Measurements from ENCODE around the gene MFAP3.

The MFAP3 gene

GRCh38 chr5:154086641-154087040 lies 47.9 kb downstream of the MFAP3 start:
- no peak overlapping the region for H3K4me3 ChIP-seq (ENCODE audit: insufficient read depth, low read depth, low read length, poor library complexity, severe bottlenecking)
- DNase-seq: no peak
- H3K9me3 ChIP-seq (ENCODE audit: control insufficient read depth, low read length): no peaks in the 10 kb centered on the region
- no peak overlapping the region for H3K27ac ChIP-seq (ENCODE audit: insufficient read depth, low read length, poor library complexity, severe bottlenecking)
- no peaks in the 10 kb centered on the region for H3K27me3 ChIP-seq (replicated peaks; ENCODE audit: control insufficient read depth, insufficient read depth, low read length, poor library complexity, severe bottlenecking)
- H3K36me3 ChIP-seq (ENCODE audit: control insufficient read depth, insufficient read depth, low read length): no peaks in the 10 kb centered on the region
- H3K4me1 ChIP-seq (ENCODE audit: control insufficient read depth, insufficient read depth, low read length, poor library complexity, severe bottlenecking): no peaks in the 10 kb centered on the region

- Histone ChIP-seq H3K4me1 (ENCODE audit: control insufficient read depth, insufficient read depth, low read length, poor library complexity, severe bottlenecking) (no peaks in the 10 kb centered on the region), H3K27me3 (replicated peaks; ENCODE audit: control insufficient read depth, insufficient read depth, low read length, poor library complexity, severe bottlenecking) (no peaks in the 10 kb centered on the region), H3K27ac (ENCODE audit: insufficient read depth, low read length, poor library complexity, severe bottlenecking) (no peak overlapping the region), H3K4me3 (ENCODE audit: insufficient read depth, low read depth, low read length, poor library complexity, severe bottlenecking) (no peak overlapping the region), H3K9me3 (ENCODE audit: control insufficient read depth, low read length) (no peaks in the 10 kb centered on the region), H3K36me3 (ENCODE audit: control insufficient read depth, insufficient read depth, low read length) (no peaks in the 10 kb centered on the region)
- no peak for DNase-seq
Observed at GRCh38 chr5:154087260-154087659, 48.5 kb downstream of the MFAP3 start.

- H3K4me3 ChIP-seq (ENCODE audit: insufficient read depth, low read depth, low read length, poor library complexity, severe bottlenecking): no peak overlapping the region
- H3K36me3 ChIP-seq (ENCODE audit: control insufficient read depth, insufficient read depth, low read length): no peaks in the 10 kb centered on the region
- H3K4me1 ChIP-seq (ENCODE audit: control insufficient read depth, insufficient read depth, low read length, poor library complexity, severe bottlenecking): no peaks in the 10 kb centered on the region
- H3K9me3 ChIP-seq (ENCODE audit: control insufficient read depth, low read length): no peaks in the 10 kb centered on the region
- DNase-seq: no peak
- H3K27me3 ChIP-seq (replicated peaks; ENCODE audit: control insufficient read depth, insufficient read depth, low read length, poor library complexity, severe bottlenecking): peaks cover 2% of the 10 kb centered on the region
- no peak overlapping the region for H3K27ac ChIP-seq (ENCODE audit: insufficient read depth, low read length, poor library complexity, severe bottlenecking)
Observed at GRCh38 chr5:154088801-154089200, 50.0 kb downstream of the MFAP3 start.

GRCh38 chr5:154090656-154091055 lies 51.9 kb downstream of the MFAP3 start:
- H3K27me3 ChIP-seq (replicated peaks; ENCODE audit: control insufficient read depth, insufficient read depth, low read length, poor library complexity, severe bottlenecking): peaks cover 2% of the 10 kb centered on the region
- H3K9me3 ChIP-seq (ENCODE audit: control insufficient read depth, low read length): no peaks in the 10 kb centered on the region
- H3K4me3 ChIP-seq (ENCODE audit: insufficient read depth, low read depth, low read length, poor library complexity, severe bottlenecking): no peak overlapping the region
- H3K4me1 ChIP-seq (ENCODE audit: control insufficient read depth, insufficient read depth, low read length, poor library complexity, severe bottlenecking): no peaks in the 10 kb centered on the region
- H3K36me3 ChIP-seq (ENCODE audit: control insufficient read depth, insufficient read depth, low read length): no peaks in the 10 kb centered on the region
- no peak overlapping the region for H3K27ac ChIP-seq (ENCODE audit: insufficient read depth, low read length, poor library complexity, severe bottlenecking)
- DNase-seq: no peak

- no peak overlapping the region for H3K4me3 ChIP-seq (ENCODE audit: insufficient read depth, low read depth, low read length, poor library complexity, severe bottlenecking)
- H3K36me3 ChIP-seq (ENCODE audit: control insufficient read depth, insufficient read depth, low read length): no peaks in the 10 kb centered on the region
- no peaks in the 10 kb centered on the region for H3K9me3 ChIP-seq (ENCODE audit: control insufficient read depth, low read length)
- H3K27ac ChIP-seq (ENCODE audit: insufficient read depth, low read length, poor library complexity, severe bottlenecking): no peak overlapping the region
- no peaks in the 10 kb centered on the region for H3K4me1 ChIP-seq (ENCODE audit: control insufficient read depth, insufficient read depth, low read length, poor library complexity, severe bottlenecking)
- no peak for DNase-seq
- peaks cover 2% of the 10 kb centered on the region for H3K27me3 ChIP-seq (replicated peaks; ENCODE audit: control insufficient read depth, insufficient read depth, low read length, poor library complexity, severe bottlenecking)
Observed at GRCh38 chr5:154092356-154093141, 53.8 kb downstream of the MFAP3 start.

- Histone ChIP-seq H3K27ac (ENCODE audit: insufficient read depth, low read length, poor library complexity, severe bottlenecking) (no peak overlapping the region), H3K4me1 (ENCODE audit: control insufficient read depth, insufficient read depth, low read length, poor library complexity, severe bottlenecking) (no peaks in the 10 kb centered on the region), H3K4me3 (ENCODE audit: insufficient read depth, low read depth, low read length, poor library complexity, severe bottlenecking) (no peak overlapping the region), H3K36me3 (ENCODE audit: control insufficient read depth, insufficient read depth, low read length) (no peaks in the 10 kb centered on the region), H3K27me3 (replicated peaks; ENCODE audit: control insufficient read depth, insufficient read depth, low read length, poor library complexity, severe bottlenecking) (peaks cover 2% of the 10 kb centered on the region), H3K9me3 (ENCODE audit: control insufficient read depth, low read length) (no peaks in the 10 kb centered on the region)
- DNase-seq: no peak
Observed at GRCh38 chr5:154093142-154093532, 54.4 kb downstream of the MFAP3 start.

- H3K36me3 ChIP-seq (ENCODE audit: control insufficient read depth, insufficient read depth, low read length): no peaks in the 10 kb centered on the region
- no peak for DNase-seq
- no peaks in the 10 kb centered on the region for H3K9me3 ChIP-seq (ENCODE audit: control insufficient read depth, low read length)
- no peak overlapping the region for H3K4me3 ChIP-seq (ENCODE audit: insufficient read depth, low read depth, low read length, poor library complexity, severe bottlenecking)
- peaks cover 2% of the 10 kb centered on the region for H3K27me3 ChIP-seq (replicated peaks; ENCODE audit: control insufficient read depth, insufficient read depth, low read length, poor library complexity, severe bottlenecking)
- H3K27ac ChIP-seq (ENCODE audit: insufficient read depth, low read length, poor library complexity, severe bottlenecking): no peak overlapping the region
- H3K4me1 ChIP-seq (ENCODE audit: control insufficient read depth, insufficient read depth, low read length, poor library complexity, severe bottlenecking): no peaks in the 10 kb centered on the region
Observed at GRCh38 chr5:154095904-154096303, 57.1 kb downstream of the MFAP3 start.

- H3K4me1 ChIP-seq (ENCODE audit: control insufficient read depth, insufficient read depth, low read length, poor library complexity, severe bottlenecking): no peaks in the 10 kb centered on the region
- H3K4me3 ChIP-seq (ENCODE audit: insufficient read depth, low read depth, low read length, poor library complexity, severe bottlenecking): no peak overlapping the region
- no peak for DNase-seq
- no peak overlapping the region for H3K27ac ChIP-seq (ENCODE audit: insufficient read depth, low read length, poor library complexity, severe bottlenecking)
- H3K36me3 ChIP-seq (ENCODE audit: control insufficient read depth, insufficient read depth, low read length): no peaks in the 10 kb centered on the region
- peaks cover 2% of the 10 kb centered on the region for H3K27me3 ChIP-seq (replicated peaks; ENCODE audit: control insufficient read depth, insufficient read depth, low read length, poor library complexity, severe bottlenecking)
- H3K9me3 ChIP-seq (ENCODE audit: control insufficient read depth, low read length): no peaks in the 10 kb centered on the region
Observed at GRCh38 chr5:154097031-154097430, 58.3 kb downstream of the MFAP3 start.

GRCh38 chr5:154098465-154098864 lies 59.7 kb downstream of the MFAP3 start:
- H3K9me3 ChIP-seq (ENCODE audit: control insufficient read depth, low read length): no peaks in the 10 kb centered on the region
- H3K36me3 ChIP-seq (ENCODE audit: control insufficient read depth, insufficient read depth, low read length): no peaks in the 10 kb centered on the region
- DNase-seq: no peak
- H3K27me3 ChIP-seq (replicated peaks; ENCODE audit: control insufficient read depth, insufficient read depth, low read length, poor library complexity, severe bottlenecking): no peaks in the 10 kb centered on the region
- no peak overlapping the region for H3K4me3 ChIP-seq (ENCODE audit: insufficient read depth, low read depth, low read length, poor library complexity, severe bottlenecking)
- H3K27ac ChIP-seq (ENCODE audit: insufficient read depth, low read length, poor library complexity, severe bottlenecking): no peak overlapping the region
- H3K4me1 ChIP-seq (ENCODE audit: control insufficient read depth, insufficient read depth, low read length, poor library complexity, severe bottlenecking): no peaks in the 10 kb centered on the region

- no peaks in the 10 kb centered on the region for H3K27me3 ChIP-seq (replicated peaks; ENCODE audit: control insufficient read depth, insufficient read depth, low read length, poor library complexity, severe bottlenecking)
- no peaks in the 10 kb centered on the region for H3K9me3 ChIP-seq (ENCODE audit: control insufficient read depth, low read length)
- no peaks in the 10 kb centered on the region for H3K36me3 ChIP-seq (ENCODE audit: control insufficient read depth, insufficient read depth, low read length)
- no peak overlapping the region for H3K27ac ChIP-seq (ENCODE audit: insufficient read depth, low read length, poor library complexity, severe bottlenecking)
- DNase-seq: no peak
- no peaks in the 10 kb centered on the region for H3K4me1 ChIP-seq (ENCODE audit: control insufficient read depth, insufficient read depth, low read length, poor library complexity, severe bottlenecking)
- H3K4me3 ChIP-seq (ENCODE audit: insufficient read depth, low read depth, low read length, poor library complexity, severe bottlenecking): no peak overlapping the region
Observed at GRCh38 chr5:154101184-154101583, 62.4 kb downstream of the MFAP3 start.
